ENCODE measurements around the gene INAVA. TPM values are rescaled to one million over a fixed set of nuclear protein-coding genes. Genes with fewer than 3 reads are reported as not detected.

INAVA gene
- total and polyA plus RNA-seq, 9 of the 15 experiments (the other 6 are each of a cell fraction or from before 2014, with no cell fraction given), result 0.09 TPM; not detected in 8

DNA sequence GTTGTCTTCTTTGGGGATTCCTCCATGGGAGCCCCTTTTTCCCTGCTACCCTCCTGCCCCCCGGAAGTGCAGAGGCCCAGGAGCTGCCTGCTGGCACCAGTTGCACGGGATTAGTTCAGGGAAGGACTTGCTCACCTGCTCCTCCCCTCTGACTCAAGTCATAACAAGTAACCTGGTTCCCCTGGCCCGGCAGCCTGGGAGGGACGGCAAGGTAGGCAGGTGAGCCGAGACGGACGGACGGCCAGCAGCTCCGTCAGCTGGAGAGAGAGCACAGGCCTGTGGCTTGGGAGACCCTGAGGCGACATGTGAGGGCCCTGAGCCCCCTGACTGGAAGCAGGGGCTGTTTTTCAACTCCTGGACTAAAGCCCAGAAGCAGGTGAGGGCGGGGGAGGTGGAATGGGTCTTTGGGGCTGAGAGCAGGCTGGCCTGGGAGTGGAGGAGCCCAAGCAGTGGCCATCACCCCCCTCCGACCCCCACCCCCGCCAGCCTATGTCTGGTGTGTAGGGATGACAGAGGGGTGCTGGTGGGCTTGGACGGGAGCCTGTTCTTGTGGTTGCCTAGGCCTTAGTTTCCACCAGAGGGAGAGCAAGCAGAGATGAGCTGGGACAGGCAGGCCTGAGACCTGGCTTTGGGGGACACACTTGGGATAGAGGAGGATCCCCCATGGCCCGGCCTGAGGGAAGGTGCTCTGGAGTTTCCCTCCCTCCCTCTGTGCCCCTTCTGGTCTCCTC, at the start of gene INAVA (continued):
- TF ChIP-seq KHSRP (IDR thresholded peaks at IDR 0.05) (no peak), ZNF592 (IDR thresholded peaks at IDR 0.05) (no peak), CREBBP (IDR thresholded peaks at IDR 0.05; ENCODE audit: low read depth, low read length) (no peak)

- intact Hi-C loops (cut with micrococcal nuclease) (no loop called here), in situ Hi-C loops (cut with MboI) (no loop called here)
- Histone ChIP-seq H3K9me1 (ENCODE audit: control insufficient read depth, insufficient read depth, low read length) (no peaks in the 10 kb centered on the region), H3K36me3 (ENCODE audit: control insufficient read depth, insufficient read depth, low read length) (no peaks in the 10 kb centered on the region), H3K27me3 (ENCODE audit: control insufficient read depth in 2 of 2, insufficient read depth in 2 of 2, low read length in 2 of 2) (no peaks in the 10 kb centered on the region), H3K4me3 (no peak overlapping the region), H3K79me2 (ENCODE audit: control insufficient read depth, insufficient read depth, low read length) (no peaks in the 10 kb centered on the region), H3K4me1 (replicated peaks in 1 of 2; ENCODE audit: control insufficient read depth in 2 of 2, insufficient read depth in 2 of 2, low read length in 2 of 2) (no peaks in the 10 kb centered on the region), H3K4me2 (ENCODE audit: insufficient read depth, low read length) (no peak overlapping the region), H3K9me3 (replicated peaks; ENCODE audit: control insufficient read depth, insufficient read depth, low read depth, low read length) (no peaks in the 10 kb centered on the region), H3K27ac (ENCODE audit: extremely low read depth, low read depth, low read length) (no peak overlapping the region), H3K9ac (ENCODE audit: insufficient read depth in 1 of 2, low read depth in 2 of 2, low read length in 2 of 2) (no peak overlapping the region), H2AFZ (ENCODE audit: low read depth, low read length) (no peak overlapping the region), H4K20me1 (replicated peaks; ENCODE audit: control insufficient read depth, insufficient read depth, low read length) (no peaks in the 10 kb centered on the region)
- ChIA-PET POLR2A (interaction anchor here (0.5 to 0.7 kb wide), 3 partner anchors 25 to 180 kb away, joined by 3 to 6 read pairs (median 3); no protein-coding TSS in a partner anchor), CTCF (ENCODE audit: low intra/inter-chr PET ratio) (no interaction called here)
- WGBS (ENCODE audit: insufficient coverage, low coverage, missing lambda C conversion rate), result 64% methylated on average over 4 of the region's 4 CpGs
- DNase-seq (ENCODE audit: extremely low read depth in 1 of 4, low spot score in 3 of 4) (no peak), ATAC-seq (no peak), FAIRE-seq (no peak)
- BruUV-seq (replicated peaks), result no TSS peak
- TF ChIP-seq, protein P1, sequence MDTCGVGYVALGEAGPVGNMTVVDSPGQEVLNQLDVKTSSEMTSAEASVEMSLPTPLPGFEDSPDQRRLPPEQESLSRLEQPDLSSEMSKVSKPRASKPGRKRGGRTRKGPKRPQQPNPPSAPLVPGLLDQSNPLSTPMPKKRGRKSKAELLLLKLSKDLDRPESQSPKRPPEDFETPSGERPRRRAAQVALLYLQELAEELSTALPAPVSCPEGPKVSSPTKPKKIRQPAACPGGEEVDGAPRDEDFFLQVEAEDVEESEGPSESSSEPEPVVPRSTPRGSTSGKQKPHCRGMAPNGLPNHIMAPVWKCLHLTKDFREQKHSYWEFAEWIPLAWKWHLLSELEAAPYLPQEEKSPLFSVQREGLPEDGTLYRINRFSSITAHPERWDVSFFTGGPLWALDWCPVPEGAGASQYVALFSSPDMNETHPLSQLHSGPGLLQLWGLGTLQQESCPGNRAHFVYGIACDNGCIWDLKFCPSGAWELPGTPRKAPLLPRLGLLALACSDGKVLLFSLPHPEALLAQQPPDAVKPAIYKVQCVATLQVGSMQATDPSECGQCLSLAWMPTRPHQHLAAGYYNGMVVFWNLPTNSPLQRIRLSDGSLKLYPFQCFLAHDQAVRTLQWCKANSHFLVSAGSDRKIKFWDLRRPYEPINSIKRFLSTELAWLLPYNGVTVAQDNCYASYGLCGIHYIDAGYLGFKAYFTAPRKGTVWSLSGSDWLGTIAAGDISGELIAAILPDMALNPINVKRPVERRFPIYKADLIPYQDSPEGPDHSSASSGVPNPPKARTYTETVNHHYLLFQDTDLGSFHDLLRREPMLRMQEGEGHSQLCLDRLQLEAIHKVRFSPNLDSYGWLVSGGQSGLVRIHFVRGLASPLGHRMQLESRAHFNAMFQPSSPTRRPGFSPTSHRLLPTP (IDR thresholded peaks at IDR 0.05; ENCODE audit: borderline replicate concordance, extremely low read depth, insufficient read length), result no peak
- TF ChIP-seq CHD1 (IDR thresholded peaks at IDR 0.05; ENCODE audit: low read length) (no peak), ZNF785 (CRISPR knock-in tag; IDR thresholded peaks at IDR 0.05) (no peak), GTF2F1 (IDR thresholded peaks at IDR 0.05; ENCODE audit: low read depth, low read length) (no peak), NR2C2 (CRISPR knock-in tag; IDR thresholded peaks at IDR 0.05) (no peak), NR2C2 (tag; IDR thresholded peaks at IDR 0.05) (no peak), NR1H2 (CRISPR knock-in tag; IDR thresholded peaks at IDR 0.05) (no peak)
- TF ChIP-seq, protein P2, sequence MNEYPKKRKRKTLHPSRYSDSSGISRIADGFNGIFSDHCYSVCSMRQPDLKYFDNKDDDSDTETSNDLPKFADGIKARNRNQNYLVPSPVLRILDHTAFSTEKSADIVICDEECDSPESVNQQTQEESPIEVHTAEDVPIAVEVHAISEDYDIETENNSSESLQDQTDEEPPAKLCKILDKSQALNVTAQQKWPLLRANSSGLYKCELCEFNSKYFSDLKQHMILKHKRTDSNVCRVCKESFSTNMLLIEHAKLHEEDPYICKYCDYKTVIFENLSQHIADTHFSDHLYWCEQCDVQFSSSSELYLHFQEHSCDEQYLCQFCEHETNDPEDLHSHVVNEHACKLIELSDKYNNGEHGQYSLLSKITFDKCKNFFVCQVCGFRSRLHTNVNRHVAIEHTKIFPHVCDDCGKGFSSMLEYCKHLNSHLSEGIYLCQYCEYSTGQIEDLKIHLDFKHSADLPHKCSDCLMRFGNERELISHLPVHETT (CRISPR knock-in tag; conservative IDR thresholded peaks at IDR 0.05 in 1 of 2, IDR thresholded peaks at IDR 0.05 in 1 of 2), result no peak
These were observed 49.3 kb upstream of the INAVA start for GRCh38 chr1:200845360-200845759.
